HG03159 (cell line): Measurements from ENCODE around the gene EGFLAM.

Experiments used
- ATAC-seq: cut with Tn5 transposase; IDR thresholded peaks from one replicate; pipeline ENCODE4 v1.9.1; 2021; ENCODE audit warnings: mild to moderate bottlenecking, moderate library complexity; ENCODE audit not compliant: unreplicated experiment

EGFLAM gene

GRCh38 chr5:38258319-38259061 lies at the start of gene EGFLAM:
Gene EGFLAM (plus strand): TSS chr5:38258559. CDS start chr5:38258755, 196 bp downstream.
- no peak for ATAC-seq

- no peak for ATAC-seq
Measured at GRCh38 chr5:38208782-38209378, 49.5 kb upstream of the EGFLAM start.

- no peak for ATAC-seq
Measured at GRCh38 chr5:38210676-38211353, 47.5 kb upstream of the EGFLAM start.

- ATAC-seq = no peak
Measured at GRCh38 chr5:38211354-38211710, 47.0 kb upstream of the EGFLAM start.

- no peak for ATAC-seq
Measured at GRCh38 chr5:38212307-38212706, 46.1 kb upstream of the EGFLAM start.

- ATAC-seq = no peak
Measured at GRCh38 chr5:38226091-38226490, 32.3 kb upstream of the EGFLAM start.

GRCh38 chr5:38228914-38229313 lies 29.4 kb upstream of the EGFLAM start:
- ATAC-seq = no peak

GRCh38 chr5:38234737-38235136 lies 23.6 kb upstream of the EGFLAM start:
- no peak for ATAC-seq

- no peak for ATAC-seq
Measured at GRCh38 chr5:38237681-38238080, 20.7 kb upstream of the EGFLAM start.

GRCh38 chr5:38240212-38240611 lies 18.1 kb upstream of the EGFLAM start:
- no peak for ATAC-seq

- ATAC-seq = no peak
Measured at GRCh38 chr5:38241655-38242054, 16.7 kb upstream of the EGFLAM start.

- no peak for ATAC-seq
Measured at GRCh38 chr5:38245307-38245706, 13.1 kb upstream of the EGFLAM start.

GRCh38 chr5:38249301-38249700 lies 9.1 kb upstream of the EGFLAM start:
- no peak for ATAC-seq

- no peak for ATAC-seq
Measured at GRCh38 chr5:38249812-38250211, 8.5 kb upstream of the EGFLAM start.

GRCh38 chr5:38250763-38251448 lies 7.5 kb upstream of the EGFLAM start:
- no peak for ATAC-seq

- ATAC-seq = no peak
Measured at GRCh38 chr5:38253759-38254158, 4.6 kb upstream of the EGFLAM start.

GRCh38 chr5:38257308-38258041 lies 884 bp upstream of the EGFLAM start:
- ATAC-seq = no peak

GRCh38 chr5:38258042-38258318 lies 379 bp upstream of the EGFLAM start:
- ATAC-seq = no peak

- ATAC-seq = no peak
Measured at GRCh38 chr5:38259062-38259808, 876 bp downstream of the EGFLAM start.

GRCh38 chr5:38259809-38260160 lies 1.4 kb downstream of the EGFLAM start:
- ATAC-seq = no peak

- ATAC-seq = no peak
Measured at GRCh38 chr5:38263983-38264382, 5.6 kb downstream of the EGFLAM start.
